HG03432 (cell line): ENCODE measurements around the gene TUBB4A.
"Not testable (repeated sequence)": the region's sequence is repeated elsewhere in the genome, so short reads cannot be mapped to it uniquely, and the experiment has no call there.

Source experiments
- ATAC-seq: cut with Tn5 transposase; IDR thresholded peaks from one replicate; pipeline ENCODE4 v1.9.1; 2021; ENCODE audit warnings: mild to moderate bottlenecking, moderate library complexity; ENCODE audit not compliant: unreplicated experiment

TUBB4A gene

GRCh38 chr19:6501740-6502648, at the start of gene TUBB4A:
Gene TUBB4A, minus strand, starts transcription at chr19:6502309. Its CDS starts 97 bp downstream, at chr19:6502212.
- ATAC-seq = peak; percentile 56

GRCh38 chr19:6551091-6551490, 49.0 kb upstream of the TUBB4A start:
- no peak for ATAC-seq

GRCh38 chr19:6550679-6551078, 48.6 kb upstream of the TUBB4A start:
- not testable (repeated sequence) for ATAC-seq

GRCh38 chr19:6543866-6544347, 41.8 kb upstream of the TUBB4A start:
- ATAC-seq = no peak

- no peak for ATAC-seq
These were observed 39.0 kb upstream of the TUBB4A start for GRCh38 chr19:6540918-6541689.

GRCh38 chr19:6539514-6539913, 37.4 kb upstream of the TUBB4A start:
- no peak for ATAC-seq

- no peak for ATAC-seq
These were observed 33.5 kb upstream of the TUBB4A start for GRCh38 chr19:6535558-6536137.

GRCh38 chr19:6534451-6535093, 32.5 kb upstream of the TUBB4A start:
- ATAC-seq = no peak

GRCh38 chr19:6533746-6534418, 31.8 kb upstream of the TUBB4A start:
- ATAC-seq = no peak

- ATAC-seq = no peak
These were observed 30.9 kb upstream of the TUBB4A start for GRCh38 chr19:6533000-6533328.

GRCh38 chr19:6532244-6532999, 30.3 kb upstream of the TUBB4A start:
- no peak for ATAC-seq

GRCh38 chr19:6531956-6532243, 29.8 kb upstream of the TUBB4A start:
- ATAC-seq = no peak

GRCh38 chr19:6531163-6531955, 29.2 kb upstream of the TUBB4A start:
- no peak for ATAC-seq

- peak; percentile 41 for ATAC-seq
These were observed 28.5 kb upstream of the TUBB4A start, which contains the start of gene TNFSF9 for GRCh38 chr19:6530386-6531162. Gene TNFSF9, plus strand, starts transcription at chr19:6531026. Its CDS starts 11 bp downstream, at chr19:6531037.

GRCh38 chr19:6529937-6530385, 27.9 kb upstream of the TUBB4A start:
- no peak for ATAC-seq

- no peak for ATAC-seq
These were observed 27.2 kb upstream of the TUBB4A start for GRCh38 chr19:6529351-6529750.

GRCh38 chr19:6528544-6529121, 26.5 kb upstream of the TUBB4A start:
- no peak for ATAC-seq
